ENCODE measurements around the gene CCDC142. TPM values are rescaled to one million over a fixed set of nuclear protein-coding genes. Genes with fewer than 3 reads are reported as not detected.

CCDC142 gene
- total and polyA plus RNA-seq, 9 of the 15 experiments (the other 6 are each of a cell fraction or from before 2014, with no cell fraction given), result 0.55 to 11.7 (median 7.2) TPM

GRCh38 chr2:74503506-74504475 is 21.0 kb upstream of the CCDC142 start (continued):
- TF ChIP-seq ZNF766 (CRISPR knock-in tag; conservative IDR thresholded peaks at IDR 0.05) (0 out of 2 replicates have a peak, but pooled peaks have one; percentile 48), KAT7 (CRISPR knock-in tag; IDR thresholded peaks at IDR 0.05; ENCODE audit: borderline replicate concordance) (no peak), SMARCA5 (IDR thresholded peaks at IDR 0.05) (no peak), KDM1A (IDR thresholded peaks at IDR 0.05) (0 out of 4 replicates have a peak, but pooled peaks of 1 of the 2 experiments have one; percentile 7), RBBP5 (IDR thresholded peaks at IDR 0.05; ENCODE audit: borderline replicate concordance, insufficient read depth, low read length, poor library complexity, severe bottlenecking) (peak; percentile 69), ZZZ3 (IDR thresholded peaks at IDR 0.05) (no peak), POLR2AphosphoS5 (IDR thresholded peaks at IDR 0.05; ENCODE audit: control insufficient read depth, insufficient read depth, low read depth, low read length) (peak; percentile 35; the same call in 1 of the 2 replicates), ELF1 (tag; IDR thresholded peaks at IDR 0.05) (0 out of 2 replicates have a peak, but pooled peaks have one; percentile 11), VEZF1 (CRISPR knock-in tag; IDR thresholded peaks at IDR 0.05) (peak; percentile 24; the same call in 1 of the 2 replicates), PKNOX1 (IDR thresholded peaks at IDR 0.05) (peak; percentile 3), HES1 (IDR thresholded peaks at IDR 0.05; ENCODE audit: low read depth) (0 out of 2 replicates have a peak, but pooled peaks have one; percentile 2), DEAF1 (CRISPR knock-in tag; IDR thresholded peaks at IDR 0.05) (no peak), JUND (IDR thresholded peaks at IDR 0.05; ENCODE audit: borderline replicate concordance, low read depth, low read length) (peak; percentile 8; the same call in 1 of the 2 replicates), JUND (tag; IDR thresholded peaks at IDR 0.05; ENCODE audit: borderline replicate concordance, low read depth, low read length) (no peak), ZMIZ1 (IDR thresholded peaks at IDR 0.05; ENCODE audit: low read depth in 2 of 2, low read length in 2 of 2) (no peak)

Data from K562 (cell line).